ENCODE results near the gene TAS2R40.

TAS2R40 gene

GRCh38 chr7:143225047-143225446, 3.2 kb downstream of the TAS2R40 start:
- no peak for DNase-seq

DNA sequence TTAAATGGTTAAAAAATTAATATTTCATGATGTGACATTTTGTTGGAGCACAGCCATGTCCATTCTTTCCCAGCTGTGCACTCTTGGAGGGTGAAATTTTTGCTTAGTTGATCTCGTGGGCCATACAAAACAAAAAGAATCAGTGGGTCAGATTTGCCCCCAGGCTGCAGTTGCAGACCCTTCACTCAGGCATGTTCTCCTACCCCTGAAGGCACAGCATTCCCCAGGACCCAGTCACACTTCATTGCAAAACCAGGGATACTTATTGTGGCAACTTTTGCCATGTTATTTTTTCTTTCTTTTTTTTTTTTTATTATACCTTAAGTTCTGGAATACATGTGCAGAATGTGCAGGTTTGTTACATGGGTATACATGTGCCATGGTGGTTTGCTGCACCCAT, 6.0 kb downstream of the TAS2R40 start:
- no peak for DNase-seq

DNA sequence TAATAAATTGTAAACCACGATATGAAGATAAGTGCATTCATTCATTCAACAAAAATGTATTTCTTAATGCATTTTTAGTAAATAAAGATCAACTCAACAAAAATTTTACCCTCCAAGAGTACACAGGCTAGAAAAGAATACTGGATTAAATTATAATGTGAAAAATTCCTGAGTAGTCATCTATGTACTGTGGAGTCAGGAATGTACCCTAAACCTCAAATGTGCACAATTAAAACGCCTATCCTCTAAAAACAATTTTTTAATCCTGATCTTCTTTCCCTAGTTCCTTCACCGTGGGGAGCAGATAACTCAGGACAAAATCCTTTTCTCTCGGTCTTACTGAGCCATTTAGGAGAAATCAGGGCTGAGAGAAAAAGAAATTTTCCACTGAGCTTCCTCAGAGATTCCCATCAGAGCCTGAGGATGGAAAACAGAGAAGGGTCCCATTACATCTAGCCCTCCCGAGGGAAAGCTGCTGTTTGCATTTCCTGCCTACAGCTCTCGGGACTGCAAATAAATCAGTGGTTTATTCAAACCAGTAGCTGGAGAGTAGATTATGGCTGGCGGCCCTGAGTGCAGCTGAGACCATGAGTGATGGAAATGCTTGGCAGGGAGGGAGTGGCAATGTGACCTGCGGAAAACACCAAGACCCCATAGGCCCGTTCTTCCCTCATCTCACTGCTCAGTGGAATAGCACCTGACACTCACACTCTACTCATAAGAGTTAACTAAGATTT, 7.4 kb downstream of the TAS2R40 start:
- DNase-seq, result no peak

GRCh38 chr7:143230602-143231457, 9.0 kb downstream of the TAS2R40 start:
- DNase-seq, result no peak

- DNase-seq, result no peak
Observed at GRCh38 chr7:143233816-143234532, 12.1 kb downstream of the TAS2R40 start.

DNA sequence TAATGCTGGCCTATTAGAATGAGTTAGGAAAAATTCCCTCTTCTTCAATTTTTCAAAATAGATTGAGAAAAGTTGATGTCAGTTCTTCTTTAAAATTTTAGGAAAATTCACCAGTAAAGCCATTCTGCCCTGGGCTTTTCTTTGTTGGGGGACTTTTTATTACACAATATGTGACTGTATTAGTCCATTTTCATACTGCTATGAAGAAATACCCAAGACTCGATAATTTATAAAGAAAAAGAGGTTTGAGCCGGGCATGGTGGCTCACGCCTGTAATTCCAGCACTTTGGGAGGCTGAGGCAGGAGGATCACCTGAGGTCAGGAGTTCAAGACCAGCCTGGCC, 12.7 kb downstream of the TAS2R40 start:
- DNase-seq, result no peak

DNA sequence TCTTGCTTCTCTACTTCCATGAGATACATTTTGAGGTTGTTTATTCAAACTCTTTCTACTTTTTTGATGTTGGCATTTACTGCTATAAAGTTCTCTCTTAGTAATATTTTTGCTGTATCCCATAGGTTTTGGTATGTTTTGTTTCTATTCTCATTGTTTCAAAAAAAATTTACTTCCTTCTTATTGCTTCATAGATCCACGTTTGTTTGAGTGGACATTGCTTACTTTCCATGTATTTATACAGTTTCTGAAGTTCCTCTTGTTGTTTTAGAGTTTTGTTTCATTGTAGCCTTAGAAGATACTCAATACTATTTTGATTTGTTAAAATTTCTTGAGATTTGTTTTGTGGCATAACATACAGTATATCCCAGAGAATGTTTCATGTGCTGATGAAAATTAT, 13.7 kb downstream of the TAS2R40 start:
- no peak for DNase-seq

- no peak for DNase-seq
Observed at GRCh38 chr7:143236408-143236990, 14.7 kb downstream of the TAS2R40 start.

DNA sequence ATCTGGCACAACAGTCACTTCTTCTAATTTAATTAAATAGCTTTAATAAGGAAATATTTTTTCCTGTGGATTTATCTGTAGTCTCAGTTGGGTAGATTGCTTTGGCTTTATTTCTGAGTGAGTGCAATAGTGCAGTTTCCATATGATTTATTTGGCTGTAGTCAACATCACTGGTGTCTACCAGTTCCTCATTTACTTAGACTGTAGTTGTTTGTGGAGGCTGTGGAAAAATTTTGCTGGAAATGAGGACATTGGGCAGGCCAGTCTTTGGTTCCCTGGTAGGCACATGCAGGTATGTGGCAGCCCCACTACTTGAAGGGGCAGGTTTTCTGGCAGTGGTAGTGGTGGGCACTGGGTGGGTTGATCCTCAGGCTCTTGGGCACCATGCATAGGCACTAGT, 15.5 kb downstream of the TAS2R40 start:
- DNase-seq, result no peak

DNA sequence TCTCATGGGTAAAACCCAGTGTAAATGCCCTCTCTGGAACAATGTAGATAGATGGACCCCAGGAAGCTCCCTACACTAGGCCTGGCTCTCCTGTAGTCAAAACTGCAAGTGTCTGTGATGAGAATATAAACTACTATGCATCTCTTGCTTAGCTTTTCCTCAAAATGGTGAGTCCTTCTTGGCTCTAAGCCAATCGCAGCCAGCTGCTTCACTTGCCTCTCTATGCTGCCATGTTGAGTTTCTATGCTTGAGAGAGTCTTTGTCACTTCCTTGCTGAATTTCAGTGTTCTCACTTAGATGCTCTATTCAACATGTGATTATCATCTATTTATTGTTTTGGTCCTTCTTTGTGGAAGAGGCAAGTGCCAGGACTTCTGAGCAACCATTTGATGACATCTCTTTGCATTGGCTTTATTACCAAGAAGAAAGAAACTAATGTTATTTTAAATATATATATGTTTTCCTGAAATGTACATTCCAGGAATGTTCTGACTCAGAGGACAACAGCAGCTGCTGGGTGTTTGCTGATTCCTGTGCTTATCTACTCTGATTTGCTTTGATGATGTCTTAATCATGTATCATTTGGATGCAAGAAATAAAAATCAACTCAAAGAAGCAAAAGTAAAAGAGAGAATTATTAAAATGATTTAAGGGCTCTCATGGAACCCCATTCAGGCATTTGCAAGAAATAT, 16.6 kb downstream of the TAS2R40 start:
- no peak for DNase-seq

GRCh38 chr7:143239813-143240212, 18.0 kb downstream of the TAS2R40 start:
- no peak for DNase-seq

DNA sequence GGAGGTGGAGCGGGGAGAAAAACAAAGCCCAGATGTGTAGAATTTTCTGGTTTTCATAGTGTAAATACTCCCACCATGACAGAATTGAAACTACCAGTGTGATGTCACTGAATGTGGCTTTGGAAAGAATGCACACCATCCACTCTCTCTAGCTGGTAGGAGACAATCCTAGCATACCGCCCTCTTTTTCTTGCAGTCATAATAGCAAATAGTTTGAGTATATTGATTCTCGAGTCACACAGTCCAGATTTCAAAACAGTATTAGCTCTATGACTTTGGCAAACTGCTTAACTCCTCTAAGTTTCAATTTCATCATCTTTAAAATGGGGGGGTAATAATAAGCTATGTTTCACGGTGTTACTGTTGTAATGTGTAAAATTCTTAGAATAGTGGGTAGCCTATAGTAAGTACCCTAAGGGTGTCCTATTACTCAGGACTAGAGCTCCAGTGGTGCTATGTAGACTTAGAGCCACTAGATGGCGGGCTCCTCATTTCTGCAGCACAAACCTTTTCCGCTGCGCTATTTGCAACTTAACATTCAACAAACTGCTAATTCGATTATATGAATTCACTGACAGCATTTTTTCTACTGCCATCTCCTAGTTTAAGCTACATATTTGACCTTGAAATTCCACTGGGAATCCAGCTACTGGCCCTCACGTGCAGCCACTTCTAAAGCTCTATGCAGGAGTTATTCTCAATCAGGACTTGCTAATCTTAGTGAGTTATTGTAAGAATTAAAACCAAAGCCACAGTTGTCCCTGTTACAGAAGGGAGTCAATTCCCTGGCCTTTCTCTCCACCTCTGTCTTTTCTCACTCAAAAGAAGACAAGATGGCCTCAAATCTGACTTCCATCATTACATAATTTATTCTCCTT, 18.7 kb downstream of the TAS2R40 start:
- peak; percentile 80 to 87 for DNase-seq

DNA sequence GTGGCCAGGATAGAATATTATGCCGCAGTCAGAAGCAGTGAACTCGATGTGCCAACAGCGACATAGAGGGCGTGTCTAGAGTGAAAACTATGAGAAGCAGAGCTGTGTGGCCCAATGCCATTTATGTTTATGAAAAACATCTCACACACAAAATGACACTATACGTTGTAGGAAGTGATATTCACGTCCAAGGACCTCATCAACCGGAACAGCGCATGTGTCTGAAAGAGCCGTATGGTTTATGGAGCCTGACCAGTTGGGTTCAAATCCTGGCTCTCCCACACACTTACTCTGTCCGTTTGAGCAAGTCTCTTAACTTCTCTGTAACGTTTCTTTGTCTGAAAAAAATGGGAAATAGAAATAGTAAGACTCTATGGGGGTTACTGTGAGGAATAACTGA, 20.5 kb downstream of the TAS2R40 start:
- DNase-seq, result no peak

- no peak for DNase-seq
Observed at GRCh38 chr7:143243111-143243510, 21.3 kb downstream of the TAS2R40 start.

GRCh38 chr7:143243614-143244013, 21.8 kb downstream of the TAS2R40 start:
- no peak for DNase-seq

- no peak for DNase-seq
Observed at GRCh38 chr7:143244321-143244720, 22.5 kb downstream of the TAS2R40 start.

DNA sequence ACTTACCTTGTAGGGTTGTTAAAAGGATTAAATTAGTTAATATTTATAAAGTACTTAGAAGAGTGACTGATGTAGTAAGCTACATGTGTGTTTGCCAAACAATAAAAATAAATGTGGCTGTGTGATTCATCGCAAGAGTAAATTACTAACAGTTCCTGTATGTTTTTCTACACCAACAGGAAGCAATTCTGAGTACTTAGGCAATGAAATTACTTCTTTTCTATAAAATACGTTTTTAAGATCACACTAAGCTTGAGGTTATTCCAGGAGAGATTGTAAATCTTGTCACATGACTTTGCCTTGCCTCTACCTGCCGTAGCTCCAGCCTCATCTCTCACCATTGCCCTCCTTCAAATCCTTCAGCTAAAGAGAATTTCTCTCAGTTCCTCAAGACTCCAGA, 23.3 kb downstream of the TAS2R40 start:
- peak in 1 of 2 donors; percentile 18 for DNase-seq

DNA sequence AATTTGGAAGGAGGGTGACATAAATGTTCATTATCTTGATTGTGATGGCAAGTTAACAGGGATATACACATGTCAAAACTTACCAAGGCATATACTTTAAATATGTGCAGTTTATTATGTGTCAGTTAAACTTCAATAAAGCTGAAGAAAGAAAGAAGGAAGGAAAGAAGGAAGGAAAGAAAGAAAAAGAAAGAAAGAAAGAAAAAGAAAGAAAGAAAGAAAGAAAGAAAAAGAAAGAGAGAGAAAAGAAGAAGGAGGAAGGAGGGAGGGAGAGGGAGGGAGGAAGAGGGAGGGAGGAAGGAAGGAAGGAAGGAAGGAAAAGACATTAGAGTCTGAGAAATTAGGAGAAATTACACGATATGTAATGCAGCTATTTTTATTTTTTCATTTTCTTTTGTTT, 25.5 kb downstream of the TAS2R40 start:
- no peak for DNase-seq

DNA sequence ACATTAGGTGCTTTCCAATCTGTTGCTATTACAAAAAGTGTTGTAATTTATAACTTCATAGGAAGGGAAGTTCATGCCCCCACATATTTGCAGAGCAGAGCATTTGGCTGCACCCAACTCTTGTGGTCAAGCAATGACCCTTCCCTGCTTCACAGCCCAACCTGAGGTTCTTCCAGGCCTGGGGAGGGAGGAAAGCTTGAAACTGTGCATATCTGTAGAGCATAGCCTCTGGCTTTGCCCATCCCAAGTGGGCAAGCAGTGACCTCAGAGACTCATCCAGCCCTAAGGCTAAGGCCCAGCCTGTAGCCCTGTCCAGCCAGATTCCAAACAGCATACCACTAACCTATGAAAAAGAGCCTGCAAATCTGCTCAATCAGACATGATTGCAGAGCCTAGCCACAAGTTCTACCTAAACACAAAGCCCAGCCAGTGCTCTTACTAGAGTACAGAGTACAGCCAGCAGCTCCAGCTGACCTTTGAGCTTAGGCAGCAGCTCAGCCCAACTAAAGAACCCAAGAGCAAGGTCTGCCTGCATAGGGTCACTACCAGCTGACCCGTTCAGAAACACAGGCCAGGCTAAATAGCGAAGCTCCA, 27.0 kb downstream of the TAS2R40 start:
- no peak for DNase-seq

DNA sequence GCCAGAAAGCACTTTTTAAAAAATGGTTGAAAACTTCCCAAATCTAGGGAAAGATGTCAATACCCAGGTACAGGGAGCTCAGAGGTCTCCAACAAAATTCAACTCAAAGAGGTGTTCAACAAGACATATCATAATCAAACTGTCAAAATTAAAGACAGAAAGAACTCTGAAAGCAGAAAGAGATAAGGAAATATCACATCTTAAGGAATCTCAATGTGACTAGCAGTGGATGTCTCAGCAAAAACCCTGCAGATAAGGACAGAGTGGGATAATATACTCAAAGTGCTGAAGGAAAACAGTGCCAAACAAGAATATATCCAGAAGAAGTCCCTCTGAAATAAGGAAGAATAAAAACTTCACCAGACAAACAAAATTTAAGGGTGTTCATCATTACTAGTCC, 28.4 kb downstream of the TAS2R40 start:
- DNase-seq, result no peak

DNA sequence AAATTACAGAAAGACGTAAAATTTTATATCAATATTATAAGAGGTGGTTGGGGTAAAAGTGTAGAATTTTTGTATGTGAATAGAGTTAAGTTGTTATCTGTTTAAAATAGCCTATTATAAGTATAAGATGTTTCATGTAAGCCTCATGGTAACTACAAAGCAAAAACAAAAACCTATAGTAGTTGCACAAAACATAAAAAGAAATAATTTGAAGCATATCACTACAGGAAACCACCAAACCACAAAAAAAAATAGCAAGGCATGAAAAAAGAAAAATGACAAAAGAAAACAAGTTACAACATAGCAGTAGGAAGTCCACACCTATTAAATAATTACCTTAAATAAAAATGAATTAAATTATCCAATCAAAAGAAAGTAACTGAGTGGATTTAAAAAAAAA, 29.0 kb downstream of the TAS2R40 start:
- peak in 1 of 2 donors; percentile 62 for DNase-seq
